H1 (cell line): Measurements from ENCODE around the gene MC5R. TPM values are rescaled to one million over a fixed set of nuclear protein-coding genes. Genes with fewer than 3 reads are reported as not detected.

Source experiments
- CHD1 ChIP-seq: IDR thresholded peaks from 2 replicates; pipeline ENCODE4 v1.6.1; 2012; ENCODE audit warnings: low read depth, low read length, improper control_type of control experiment
- POU5F1 ChIP-seq: IDR thresholded peaks from 2 replicates; pipeline ENCODE4 v1.6.1; 2011; ENCODE audit warnings: low read depth, mild to moderate bottlenecking, low read length, moderate library complexity
- RNF2 ChIP-seq: fragments of 200-900, 300-1000 bp; sonication (generic); IDR thresholded peaks from 2 replicates; pipeline ENCODE4 v1.7.1; 2016; ENCODE audit warnings: borderline replicate concordance, low read depth, mild to moderate bottlenecking, antibody characterized with exemption, low read length; ENCODE audit not compliant: poor library complexity, severe bottlenecking; ENCODE audit errors: missing control alignments
- polyA plus RNA-seq, 7 experiments: library from polyadenylated mRNA; depleted of rRNA in 3 of 7; stranded (reverse) in 5 of 7; unstranded in 2 of 7; fragments of >200 nt in 5 of 7; fragments of 200-250 nt in 2 of 7; gene quantifications; 1 replicate in 5 of 7; 2 replicates in 1 of 7; 4 replicates in 1 of 7; pipeline versions ENCODE4 v1.2.1 to v1.2.3, GENCODE V29; 2011 to 2013; ENCODE audit warnings: missing spikeins in 2 of 7, mixed read lengths in 2 of 7
- total RNA-seq: library from RNA; stranded (reverse); fragmentation: NEBNext Ultra II Directional; extraction: Animal tissue kit (Norgen Biotek cat#: 25700); gene quantifications from 2 replicates; pipeline ENCODE4 v1.2.1, GENCODE V29; 2021

MC5R gene
- total and polyA plus RNA-seq, 2 of the 8 experiments (the other 6 are each of a cell fraction or from before 2014, with no cell fraction given), result 0.37 to 1.4 TPM

DNA sequence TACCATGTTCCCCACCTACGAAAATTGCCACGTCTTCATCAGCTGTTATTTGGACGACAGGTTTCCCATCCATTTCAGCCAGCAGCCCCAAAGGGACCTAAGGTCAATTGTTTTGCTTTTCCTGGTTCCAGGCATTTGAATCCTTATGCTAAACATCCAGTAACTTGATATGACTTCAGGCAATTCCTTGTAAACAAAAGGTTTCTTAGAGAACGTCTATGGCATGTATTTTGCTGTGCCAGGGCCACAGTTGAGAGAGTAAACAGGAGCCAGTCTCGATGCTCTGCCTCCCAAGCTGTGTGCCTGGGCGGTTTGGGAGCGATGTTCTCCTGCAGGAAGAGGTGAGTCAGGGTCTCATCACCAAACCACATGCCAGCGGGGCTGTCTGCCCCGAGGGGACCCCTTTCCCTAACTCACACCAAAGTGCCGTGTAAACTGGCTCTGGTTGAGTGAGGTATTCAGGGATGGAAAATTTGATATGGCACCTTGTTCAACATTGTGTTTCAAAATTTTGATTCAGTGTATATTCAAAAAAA is 12.9 kb upstream of the MC5R start (continued):
- TF ChIP-seq RNF2 (no peak), POU5F1 (no peak), CHD1 (no peak)
